Immature natural killer cell (primary cell): Measurements from ENCODE around the gene CARS1. TPM values are rescaled to one million over a fixed set of nuclear protein-coding genes. Genes with fewer than 3 reads are reported as not detected.

Experiments used
- DNase-seq, 3 donors: peaks; one replicate each; pipeline ENCODE4 v3.0.0; 2022; ENCODE audit warnings: mixed read lengths in 1 of 3
- H3K27ac Mint-ChIP-seq, 6 donors: one replicate each; pipeline ENCODE4 v1.8.0; 2020; ENCODE audit warnings: mixed read lengths in 6 of 6, mild to moderate bottlenecking in 5 of 6, inconsistent platforms in 4 of 6, moderate library complexity in 3 of 6
- H3K27me3 Mint-ChIP-seq, 3 donors: one replicate each; pipeline ENCODE4 v1.8.0; 2020 to 2021; ENCODE audit warnings: low read depth in 3 of 3, mild to moderate bottlenecking in 3 of 3, mixed read lengths in 3 of 3, moderate library complexity in 3 of 3, inconsistent platforms in 1 of 3
- H3K36me3 Mint-ChIP-seq, 3 donors: one replicate each; pipeline ENCODE4 v1.8.0; 2020; ENCODE audit warnings: mixed read lengths in 3 of 3, inconsistent platforms in 2 of 3, mild to moderate bottlenecking in 2 of 3
- H3K4me1 Mint-ChIP-seq, 2 donors: one replicate each; pipeline ENCODE4 v1.8.0; 2020; ENCODE audit warnings: inconsistent platforms in 2 of 2, mild to moderate bottlenecking in 2 of 2, mixed read lengths in 2 of 2, moderate library complexity in 1 of 2
- H3K4me3 Mint-ChIP-seq, 5 donors: one replicate each; pipeline ENCODE4 v1.8.0; 2020; ENCODE audit warnings: mild to moderate bottlenecking in 5 of 5, mixed read lengths in 5 of 5, inconsistent platforms in 3 of 5, moderate library complexity in 3 of 5
- H3K9me3 Mint-ChIP-seq, 6 donors: one replicate each; pipeline ENCODE4 v1.8.0; 2020; ENCODE audit warnings: mild to moderate bottlenecking in 6 of 6, mixed read lengths in 6 of 6, inconsistent platforms in 4 of 6, moderate library complexity in 3 of 6
- polyA plus RNA-seq, 3 donors: library from polyadenylated mRNA; unstranded; fragments of 300-500 nt; fragmentation: Illumina TruSeq; gene quantifications; one replicate each; pipeline ENCODE4 v1.2.3, GENCODE V29; 2021

The CARS1 gene
- polyA plus RNA-seq = 10 to 100 TPM; 32.6 to 48.9 (median 44.2) TPM

- Mint-ChIP-seq H3K27me3 (peaks cover 0 to 5% (median 4%) of the 10 kb centered on the region in 3 donors), H3K9me3 (no peaks in the 10 kb centered on the region)
These were observed at the start of gene CARS1 for GRCh38 chr11:3057069-3057963. TSS of gene CARS1 (minus strand) at chr11:3057423. CDS start at chr11:3057367, 56 bp downstream.

DNA sequence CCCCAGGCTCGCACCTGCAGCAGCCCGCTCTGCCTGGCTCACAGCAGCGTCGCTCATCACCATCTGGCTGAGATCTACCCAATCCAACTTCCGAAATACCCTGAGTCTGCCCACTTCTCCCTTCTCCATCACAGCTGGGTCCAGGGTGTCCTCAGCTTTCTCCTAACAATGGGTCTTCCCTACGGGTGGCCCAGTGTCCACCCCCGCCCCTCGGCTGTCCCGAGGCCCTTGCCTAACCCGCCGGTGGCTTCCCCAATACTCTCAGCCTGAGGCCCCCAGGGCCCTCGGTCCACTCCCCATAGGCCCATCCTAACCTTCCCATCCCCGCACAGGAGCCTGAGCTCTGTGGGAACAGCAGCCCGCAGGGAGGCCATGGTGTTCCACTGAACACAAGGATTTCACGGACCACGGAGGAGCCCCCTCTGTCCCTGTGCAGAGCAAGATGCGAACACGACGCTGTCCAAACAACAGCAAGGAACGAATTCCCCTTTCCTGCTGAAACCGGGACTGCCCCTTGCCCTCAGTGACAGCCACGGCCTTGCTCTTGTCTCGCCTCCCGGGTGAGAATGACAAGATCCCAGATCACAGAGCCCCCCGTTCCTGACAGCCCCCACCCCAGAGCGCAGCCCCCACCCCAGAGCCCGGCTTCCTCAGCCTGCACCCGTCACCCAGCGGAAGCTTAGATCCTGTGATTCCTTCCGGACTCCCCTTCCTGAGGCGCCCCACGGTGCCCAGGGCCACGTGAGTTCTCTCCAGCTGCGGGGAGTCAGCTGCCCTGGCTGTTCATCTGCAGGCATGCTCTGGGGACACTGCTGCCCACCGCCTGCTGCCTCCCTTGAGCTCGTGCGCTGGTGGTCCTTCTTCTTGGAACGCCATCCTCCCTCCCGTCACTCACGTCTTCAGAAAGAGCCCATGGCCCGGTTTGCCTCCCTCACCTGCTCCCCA is 48.8 kb upstream of the CARS1 start:
- peaks cover 30 to 31% of the 10 kb centered on the region in 2 donors for H3K4me1 Mint-ChIP-seq
- H3K27me3 Mint-ChIP-seq = peaks cover 16 to 30% (median 21%) of the 10 kb centered on the region in 3 donors
- H3K36me3 Mint-ChIP-seq = peaks cover 3 to 29% (median 3%) of the 10 kb centered on the region in 3 donors
- no peaks in the 10 kb centered on the region for H3K9me3 Mint-ChIP-seq
- H3K27ac Mint-ChIP-seq = peak overlapping the region in 5 of 6 donors; percentile 43 to 81 (median 75)
- no peak for DNase-seq
- no peak overlapping the region for H3K4me3 Mint-ChIP-seq

More at GRCh38 chr11:3057069-3057963, at the start of gene CARS1:
- Mint-ChIP-seq H3K4me1 (peaks cover 34 to 43% of the 10 kb centered on the region in 2 donors), H3K4me3 (peak within 1 kb of the TSS; percentile 83 to 90 (median 84)), H3K27ac (peak within 1 kb of the TSS; percentile 78 to 88 (median 84)), H3K36me3 (peaks cover 0 to 9% (median 0%) of the 10 kb centered on the region in 3 donors)
- DNase-seq = peak; percentile 90 to 91 (median 90)

GRCh38 chr11:3104961-3105790 is 48.0 kb upstream of the CARS1 start:
- Mint-ChIP-seq H3K27ac (peak overlapping the region in 5 of 6 donors; percentile 29 to 80 (median 64)), H3K36me3 (peaks cover 3 to 21% (median 4%) of the 10 kb centered on the region in 3 donors), H3K4me3 (no peak overlapping the region), H3K4me1 (peaks cover 30 to 31% of the 10 kb centered on the region in 2 donors), H3K9me3 (no peaks in the 10 kb centered on the region), H3K27me3 (peaks cover 16 to 38% (median 23%) of the 10 kb centered on the region in 3 donors)
- no peak for DNase-seq

GRCh38 chr11:3104051-3104714 is 47.0 kb upstream of the CARS1 start:
- Mint-ChIP-seq H3K27me3 (peaks cover 10 to 46% (median 33%) of the 10 kb centered on the region in 3 donors), H3K4me3 (no peak overlapping the region), H3K4me1 (peaks cover 31 to 33% of the 10 kb centered on the region in 2 donors), H3K9me3 (no peaks in the 10 kb centered on the region), H3K36me3 (peaks cover 7 to 16% (median 11%) of the 10 kb centered on the region in 3 donors), H3K27ac (peak overlapping the region in 1 of 6 donors; percentile 49)
- DNase-seq = no peak

GRCh38 chr11:3103076-3103475 is 45.9 kb upstream of the CARS1 start:
- peaks cover 41 to 42% of the 10 kb centered on the region in 2 donors for H3K4me1 Mint-ChIP-seq
- peak overlapping the region in 4 of 6 donors; percentile 23 to 68 (median 54) for H3K27ac Mint-ChIP-seq
- DNase-seq = no peak

GRCh38 chr11:3102641-3102921 is 45.4 kb upstream of the CARS1 start:
- peak overlapping the region; percentile 34 to 74 (median 58) for H3K27ac Mint-ChIP-seq
- H3K4me3 Mint-ChIP-seq = peak overlapping the region in 1 of 5 donors; percentile 45
- H3K27me3 Mint-ChIP-seq = peaks cover 14 to 46% (median 42%) of the 10 kb centered on the region in 3 donors
- H3K4me1 Mint-ChIP-seq = peaks cover 44 to 47% of the 10 kb centered on the region in 2 donors
- DNase-seq = no peak
- peaks cover 15 to 26% (median 19%) of the 10 kb centered on the region in 3 donors for H3K36me3 Mint-ChIP-seq
- H3K9me3 Mint-ChIP-seq = no peaks in the 10 kb centered on the region

More at GRCh38 chr11:3103076-3103475, 45.9 kb upstream of the CARS1 start:
- Mint-ChIP-seq H3K9me3 (no peaks in the 10 kb centered on the region), H3K4me3 (no peak overlapping the region), H3K27me3 (peaks cover 13 to 49% (median 40%) of the 10 kb centered on the region in 3 donors), H3K36me3 (peaks cover 12 to 22% (median 17%) of the 10 kb centered on the region in 3 donors)

DNA sequence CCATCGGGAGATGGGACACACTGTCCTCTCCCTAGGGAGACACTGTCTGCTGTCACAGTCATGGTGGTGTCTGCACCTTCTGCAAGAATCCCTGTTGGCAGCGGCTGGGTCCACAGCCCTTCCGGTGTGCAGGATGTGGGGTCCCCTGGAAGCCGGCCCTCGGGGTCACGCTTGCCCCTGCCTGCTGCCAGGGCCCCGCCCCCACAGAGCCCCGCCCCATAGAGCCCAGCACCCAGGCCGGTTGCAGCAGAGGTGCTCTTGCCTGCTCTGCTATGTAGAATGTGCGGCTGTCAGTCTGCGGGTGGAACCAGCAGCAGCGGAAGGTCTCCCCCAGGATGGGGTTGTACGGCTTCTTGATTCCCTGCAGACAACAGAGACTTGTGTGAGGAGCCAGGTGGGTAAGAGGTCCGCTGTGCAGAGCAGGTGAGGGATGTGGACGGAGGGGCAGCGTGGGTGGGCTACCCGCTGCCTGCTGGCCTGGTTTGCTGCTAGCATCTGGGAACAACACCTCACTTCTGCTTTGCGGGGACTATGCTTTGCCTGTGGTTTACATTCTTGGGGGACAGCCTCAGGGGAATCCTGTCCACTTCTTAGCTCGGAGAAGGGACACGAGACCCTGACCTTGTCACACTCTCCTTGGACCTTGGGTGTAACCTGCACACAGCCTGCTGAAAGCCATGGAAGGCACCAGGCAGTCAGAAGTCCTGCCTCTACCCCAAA is 44.9 kb upstream of the CARS1 start:
- no peaks in the 10 kb centered on the region for H3K9me3 Mint-ChIP-seq
- H3K27ac Mint-ChIP-seq = peak overlapping the region; percentile 69 to 100 (median 86)
- peak overlapping the region; percentile 9 to 62 (median 49) for H3K4me3 Mint-ChIP-seq
- DNase-seq = no peak
- peaks cover 49 to 52% of the 10 kb centered on the region in 2 donors for H3K4me1 Mint-ChIP-seq
- peaks cover 16 to 27% (median 23%) of the 10 kb centered on the region in 3 donors for H3K36me3 Mint-ChIP-seq
- peaks cover 11 to 42% (median 41%) of the 10 kb centered on the region in 3 donors for H3K27me3 Mint-ChIP-seq

DNA sequence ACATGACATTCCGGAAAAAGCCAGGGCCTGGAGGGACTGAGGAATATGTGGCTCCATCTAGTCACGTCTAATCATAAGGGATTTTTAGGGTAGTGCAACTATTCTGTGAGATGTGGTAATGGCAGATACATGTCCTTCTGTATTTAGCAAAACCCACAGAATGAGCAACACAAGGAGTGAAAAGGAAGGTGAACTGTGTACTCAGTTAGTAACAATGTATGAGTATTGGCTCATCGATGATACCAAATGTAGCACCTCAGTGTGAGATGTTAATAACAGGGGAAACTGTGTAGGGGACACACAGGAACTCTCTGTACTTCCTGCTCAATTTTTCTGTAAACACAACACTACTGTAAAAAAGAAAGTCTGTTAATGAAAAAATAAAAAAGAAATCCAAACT is 42.0 kb upstream of the CARS1 start:
- Mint-ChIP-seq H3K4me3 (peak overlapping the region; percentile 73 to 90 (median 85)), H3K27ac (peak overlapping the region; percentile 85 to 100 (median 92)), H3K9me3 (no peaks in the 10 kb centered on the region), H3K27me3 (peaks cover 8 to 34% (median 32%) of the 10 kb centered on the region in 3 donors), H3K36me3 (peaks cover 27 to 42% (median 28%) of the 10 kb centered on the region in 3 donors), H3K4me1 (peaks cover 54 to 75% of the 10 kb centered on the region in 2 donors)
- peak; percentile 47 to 72 (median 63) for DNase-seq

DNA sequence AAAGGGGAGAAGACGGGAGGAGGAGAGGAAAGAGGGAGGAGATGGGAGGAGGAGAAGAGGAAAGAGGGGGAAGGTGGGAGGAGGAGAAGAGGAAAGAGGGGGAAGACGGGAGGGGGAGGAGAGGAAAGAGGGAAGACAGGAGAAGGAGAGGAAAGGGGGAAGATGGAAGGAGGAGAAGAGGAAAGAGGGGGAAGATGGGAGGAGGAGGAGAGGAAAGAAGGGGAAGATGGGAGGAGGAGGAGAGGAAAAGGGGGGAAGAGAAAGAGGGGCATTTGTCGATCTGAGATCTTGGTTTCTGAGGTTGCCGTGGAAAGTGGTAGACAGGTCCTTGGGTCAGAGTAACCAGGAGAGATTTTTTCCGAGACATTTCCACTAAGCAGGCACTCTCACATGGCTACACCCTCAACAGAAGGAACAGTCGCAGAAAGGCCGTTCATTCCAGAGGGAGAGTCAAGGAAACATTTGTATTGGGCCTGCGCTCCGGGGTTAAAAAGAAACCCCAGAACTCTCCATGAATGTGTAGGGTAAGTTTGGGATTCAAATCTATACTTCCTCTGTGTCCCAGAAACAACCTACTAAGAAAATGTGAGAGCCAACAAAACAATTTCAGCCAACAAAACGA is 39.8 kb upstream of the CARS1 start:
- Mint-ChIP-seq H3K36me3 (peaks cover 27 to 39% (median 28%) of the 10 kb centered on the region in 3 donors), H3K27ac (peak overlapping the region; percentile 85 to 93 (median 87)), H3K4me3 (peak overlapping the region in 4 of 5 donors; percentile 31 to 82 (median 61)), H3K27me3 (peaks cover 7 to 34% (median 31%) of the 10 kb centered on the region in 3 donors), H3K4me1 (peaks cover 50 to 69% of the 10 kb centered on the region in 2 donors), H3K9me3 (no peaks in the 10 kb centered on the region)
- no peak for DNase-seq

DNA sequence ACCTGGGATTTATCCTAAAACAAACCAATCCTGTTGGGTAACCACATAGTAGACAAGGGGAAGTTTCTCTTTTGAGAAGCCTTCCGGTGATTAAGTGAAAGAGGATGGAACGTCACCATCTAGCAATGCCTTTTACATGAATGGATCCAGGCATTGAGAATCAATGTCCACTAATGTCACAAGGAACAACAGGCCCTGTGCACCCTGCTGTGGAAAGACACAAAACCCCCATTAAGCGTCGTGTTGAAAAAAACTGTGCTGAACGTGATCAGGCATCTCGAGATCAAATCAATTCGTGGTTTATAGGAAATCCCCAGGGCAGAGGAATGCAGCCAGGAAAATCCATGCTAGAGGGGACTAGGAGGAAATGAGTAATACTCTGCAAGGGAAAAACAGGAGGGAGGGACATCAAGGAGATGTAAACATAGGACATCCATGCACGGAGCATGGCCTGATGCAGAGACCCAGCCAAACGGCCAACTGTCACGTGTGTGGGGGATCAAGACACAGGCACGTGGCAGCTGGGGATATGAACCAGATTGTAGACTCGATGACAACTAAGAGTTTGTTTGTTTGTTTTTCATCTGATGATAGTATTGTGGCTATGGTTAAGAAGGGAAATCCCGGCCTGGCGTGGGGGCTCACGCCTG is 38.6 kb upstream of the CARS1 start:
- DNase-seq = no peak
- Mint-ChIP-seq H3K27ac (peak overlapping the region in 5 of 6 donors; percentile 59 to 87 (median 71)), H3K9me3 (no peaks in the 10 kb centered on the region), H3K4me3 (no peak overlapping the region), H3K36me3 (peaks cover 27 to 42% (median 28%) of the 10 kb centered on the region in 3 donors), H3K4me1 (peaks cover 45 to 58% of the 10 kb centered on the region in 2 donors), H3K27me3 (peaks cover 7 to 30% (median 29%) of the 10 kb centered on the region in 3 donors)
